Measurements from ENCODE around the gene MAP3K2.
A peak's percentile ranks its signal among the peaks of the same experiment; 100 is the strongest.

Gene MAP3K2

GRCh38 chr2:127404466-127405254 lies 16.9 kb upstream of the MAP3K2 start:
- DNase-seq: no peak

- DNase-seq: no peak
Measured at GRCh38 chr2:127403460-127403859, 15.7 kb upstream of the MAP3K2 start.

- no peak for DNase-seq
Measured at GRCh38 chr2:127401757-127402695, 14.3 kb upstream of the MAP3K2 start.

- no peak for DNase-seq
Measured at GRCh38 chr2:127400897-127401756, 13.4 kb upstream of the MAP3K2 start.

GRCh38 chr2:127400533-127400896 lies 12.7 kb upstream of the MAP3K2 start:
- no peak for DNase-seq

- no peak for DNase-seq
Measured at GRCh38 chr2:127398239-127398590, 10.4 kb upstream of the MAP3K2 start.

- no peak for DNase-seq
Measured at GRCh38 chr2:127397568-127398238, 9.9 kb upstream of the MAP3K2 start.

GRCh38 chr2:127394492-127394891 lies 6.7 kb upstream of the MAP3K2 start:
- DNase-seq: no peak

- no peak for DNase-seq
Measured at GRCh38 chr2:127392828-127393578, 5.2 kb upstream of the MAP3K2 start.

GRCh38 chr2:127392133-127392827 lies 4.5 kb upstream of the MAP3K2 start:
- no peak for DNase-seq

- no peak for DNase-seq
Measured at GRCh38 chr2:127389778-127390435, 2.1 kb upstream of the MAP3K2 start.

GRCh38 chr2:127388423-127389164 lies 819 bp upstream of the MAP3K2 start:
- no peak for DNase-seq

- DNase-seq: peak; percentile 88
Measured at GRCh38 chr2:127386764-127387654, 766 bp downstream of the MAP3K2 start.

GRCh38 chr2:127386246-127386645 lies 1.5 kb downstream of the MAP3K2 start:
- no peak for DNase-seq

- no peak for DNase-seq
Measured at GRCh38 chr2:127384529-127384928, 3.2 kb downstream of the MAP3K2 start.

- no peak for DNase-seq
Measured at GRCh38 chr2:127382831-127383230, 4.9 kb downstream of the MAP3K2 start.

GRCh38 chr2:127381762-127382161 lies 6.0 kb downstream of the MAP3K2 start:
- DNase-seq: no peak

GRCh38 chr2:127379712-127380355 lies 7.9 kb downstream of the MAP3K2 start:
- no peak for DNase-seq

Measured in NCI-H774 (cell line).